ENCODE results near the gene PDE8A. TPM values are rescaled to one million over a fixed set of nuclear protein-coding genes. Genes with fewer than 3 reads are reported as not detected.

Gene PDE8A
- total and polyA plus RNA-seq, 2 experiments from 2014 or later, result 5.6 to 7.5 TPM

- Mint-ChIP-seq H3K4me1 (peaks cover 11% of the 10 kb centered on the region), H3K27me3 (ENCODE audit: insufficient read depth, low read depth, poor library complexity) (peaks cover 3% of the 10 kb centered on the region), H3K36me3 (ENCODE audit: low read depth) (peaks cover 4% of the 10 kb centered on the region; the same call in 1 of the 3 replicates), H3K4me3 (no peak overlapping the region), H3K27ac (no peak overlapping the region; the same call in 1 of the 2 replicates), H3K9me3 (no peaks in the 10 kb centered on the region)
- Histone ChIP-seq H3F3A (replicated peaks; ENCODE audit: low read depth) (no peaks in the 10 kb centered on the region), H3K9me2 (ENCODE audit: insufficient read depth) (no peaks in the 10 kb centered on the region), H4K20me1 (replicated peaks; ENCODE audit: insufficient read depth) (no peaks in the 10 kb centered on the region), H3K4me2 (no peak overlapping the region), H3K27me3 (ENCODE audit: insufficient read depth) (no peaks in the 10 kb centered on the region), H3K36me3 (ENCODE audit: insufficient read depth) (no peaks in the 10 kb centered on the region), H2AFZ (no peak overlapping the region), H3K4me3 (no peak overlapping the region), H3K79me2 (replicated peaks; ENCODE audit: insufficient read depth) (no peaks in the 10 kb centered on the region), H3K27ac (ENCODE audit: low read depth) (no peak overlapping the region), H3K4me1 (ENCODE audit: insufficient read depth) (no peaks in the 10 kb centered on the region)
- TF ChIP-seq NANOG (IDR thresholded peaks at IDR 0.05; ENCODE audit: borderline replicate concordance), result no peak
- TF ChIP-seq EZH2phosphoT487 (IDR thresholded peaks at IDR 0.05; ENCODE audit: unreplicated experiment), result no peak
- TF ChIP-seq STAT1 (IDR thresholded peaks at IDR 0.05; ENCODE audit: unreplicated experiment), result no peak
- no peak for TF ChIP-seq CREB1 (CRISPR knock-in tag; IDR thresholded peaks at IDR 0.05; ENCODE audit: low read depth)
- TF ChIP-seq CTCF (conservative IDR thresholded peaks at IDR 0.05; ENCODE audit: low read depth in 2 of 2), result no peak
- no peak for TF ChIP-seq EZH2 (IDR thresholded peaks at IDR 0.05; ENCODE audit: low read depth, unreplicated experiment)
- no peak for TF ChIP-seq ZNF114 (CRISPR knock-in tag; IDR thresholded peaks at IDR 0.05)
- TF ChIP-seq POLR2AphosphoS5 (IDR thresholded peaks at IDR 0.05; ENCODE audit: low read depth), result no peak
- no peak for TF ChIP-seq REST (IDR thresholded peaks at IDR 0.05; ENCODE audit: unreplicated experiment)
- TF ChIP-seq JUNB (IDR thresholded peaks at IDR 0.05; ENCODE audit: unreplicated experiment), result no peak
- no peak for TF ChIP-seq ETS1 (IDR thresholded peaks at IDR 0.05)
- no peak for ATAC-seq
- DNase-seq (ENCODE audit: low spot score), result no peak
Observed at GRCh38 chr15:85133709-85134108, 152.1 kb downstream of the PDE8A start.
